Stimulated activated naive CD4-positive, alpha-beta T cell treated with Interleukin-2 at 50 U/mL for 16 hours (primary cell): Measurements from ENCODE around the gene PODXL.
A peak's percentile ranks its signal among the peaks of the same experiment; 100 is the strongest.
"Not testable (repeated sequence)": the region's sequence is repeated elsewhere in the genome, so short reads cannot be mapped to it uniquely, and the experiment has no call there.

Experiments used
- DNase-seq: peaks from one replicate; lab custom pipeline; 2025; lab: John Stamatoyannopoulos, UW

PODXL gene

GRCh38 chr7:131538071-131538812 lies 18.2 kb downstream of the PODXL start:
- DNase-seq: no peak

- DNase-seq: no peak
These were observed 18.9 kb downstream of the PODXL start for GRCh38 chr7:131537571-131537978.

- no peak for DNase-seq
These were observed 20.0 kb downstream of the PODXL start for GRCh38 chr7:131536361-131536849.

GRCh38 chr7:131533566-131534561 lies 22.6 kb downstream of the PODXL start:
- DNase-seq: no peak

- no peak for DNase-seq
These were observed 23.3 kb downstream of the PODXL start for GRCh38 chr7:131533151-131533559.

GRCh38 chr7:131532570-131533091 lies 23.8 kb downstream of the PODXL start:
- no peak for DNase-seq

- DNase-seq: no peak
These were observed 26.3 kb downstream of the PODXL start for GRCh38 chr7:131530137-131530536.

- DNase-seq: no peak
These were observed 26.8 kb downstream of the PODXL start for GRCh38 chr7:131529617-131530016.

- DNase-seq: no peak
These were observed 27.2 kb downstream of the PODXL start for GRCh38 chr7:131529179-131529578.

- no peak for DNase-seq
These were observed 29.0 kb downstream of the PODXL start for GRCh38 chr7:131527456-131527855.

GRCh38 chr7:131525820-131526219 lies 30.6 kb downstream of the PODXL start:
- no peak for DNase-seq

- DNase-seq: no peak
These were observed 31.7 kb downstream of the PODXL start for GRCh38 chr7:131524703-131525102.

GRCh38 chr7:131524115-131524514 lies 32.3 kb downstream of the PODXL start:
- DNase-seq: no peak

- no peak for DNase-seq
These were observed 34.0 kb downstream of the PODXL start for GRCh38 chr7:131522325-131522930.

- no peak for DNase-seq
These were observed 34.7 kb downstream of the PODXL start for GRCh38 chr7:131521651-131522163.

- no peak for DNase-seq
These were observed 37.8 kb downstream of the PODXL start for GRCh38 chr7:131518626-131519025.

- no peak for DNase-seq
These were observed 39.1 kb downstream of the PODXL start for GRCh38 chr7:131517218-131517923.

- DNase-seq: not testable (repeated sequence)
These were observed 41.0 kb downstream of the PODXL start for GRCh38 chr7:131515471-131515870.

- DNase-seq: peak; percentile 70
These were observed 43.0 kb downstream of the PODXL start for GRCh38 chr7:131513245-131514061.
